UCSD-AML1 (cell line): ENCODE data around the gene CAMTA1.
A peak's percentile ranks its signal among the peaks of the same experiment; 100 is the strongest.

ENCODE experiments used
- DNase-seq: peaks from one replicate; lab custom pipeline; 2025; ENCODE audit not compliant: unreplicated experiment; lab: John Stamatoyannopoulos, UW

The CAMTA1 gene

DNA sequence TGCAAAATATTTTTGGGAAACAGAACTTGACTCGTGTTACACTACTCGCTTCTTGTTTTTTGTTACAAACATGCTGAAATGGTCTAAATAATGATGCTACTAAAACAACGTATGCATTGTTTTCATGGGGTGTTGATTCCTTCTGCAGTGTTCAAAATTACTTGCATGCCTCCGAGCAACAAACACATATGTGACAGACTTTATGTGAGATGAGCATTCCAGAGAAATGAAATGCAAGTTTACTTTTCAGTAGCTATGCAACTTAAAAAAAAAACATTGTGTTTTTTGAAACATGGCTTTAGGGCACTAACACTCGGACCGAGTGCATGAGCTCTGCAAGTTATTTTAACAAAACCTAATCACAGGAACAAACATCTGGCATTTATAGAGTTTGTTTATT lies 84.8 kb downstream of the CAMTA1 start:
- no peak for DNase-seq

DNA sequence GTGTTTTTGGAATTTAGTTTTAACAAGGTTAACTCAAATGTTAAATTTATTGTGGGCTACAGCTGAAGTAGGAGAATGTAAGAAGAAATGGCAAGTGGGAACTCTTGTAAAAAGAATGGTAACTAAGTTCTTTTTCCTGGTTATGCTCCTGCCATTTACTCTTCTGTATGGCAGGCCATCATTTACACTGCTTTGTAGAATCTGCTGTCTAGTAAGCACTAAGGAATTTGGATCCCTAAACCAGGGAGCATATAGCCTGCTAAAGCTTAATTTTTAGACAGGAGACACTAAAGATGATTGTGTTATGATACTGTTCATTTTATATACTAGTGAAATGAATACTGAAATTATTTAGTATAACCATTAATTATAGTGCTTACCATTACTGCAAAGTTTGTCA lies 85.3 kb downstream of the CAMTA1 start:
- DNase-seq = no peak

DNA sequence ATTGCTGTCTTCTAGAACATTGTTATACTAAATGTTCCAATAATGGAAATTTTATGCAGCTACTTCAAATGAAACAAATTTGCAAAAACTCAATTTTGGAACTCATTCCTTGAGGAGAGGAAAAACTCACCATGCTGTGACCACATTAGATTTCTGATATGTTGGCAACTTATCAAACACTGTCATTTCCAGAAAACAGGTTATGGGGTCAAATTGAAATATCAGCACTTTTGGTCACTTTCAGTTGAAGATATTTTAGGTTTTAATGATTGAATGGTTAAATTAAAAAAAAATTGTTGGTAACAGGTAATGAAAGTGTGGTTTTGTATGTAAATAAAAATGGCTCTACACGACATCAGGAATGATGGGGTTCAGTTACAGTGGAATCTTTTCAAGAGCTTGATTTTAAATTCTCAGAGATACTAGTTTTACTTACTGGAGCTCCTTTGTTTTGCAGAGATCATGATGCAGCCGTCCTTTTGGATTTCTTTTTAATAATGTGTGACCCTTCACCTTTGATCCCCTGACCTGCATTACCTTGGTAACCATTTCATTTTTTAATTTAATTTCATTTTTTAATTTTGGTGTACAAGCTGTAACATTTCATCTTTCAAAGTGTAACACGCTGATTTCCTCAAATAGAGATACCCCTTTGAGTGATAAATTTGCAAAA lies 86.2 kb downstream of the CAMTA1 start:
- DNase-seq = no peak

DNA sequence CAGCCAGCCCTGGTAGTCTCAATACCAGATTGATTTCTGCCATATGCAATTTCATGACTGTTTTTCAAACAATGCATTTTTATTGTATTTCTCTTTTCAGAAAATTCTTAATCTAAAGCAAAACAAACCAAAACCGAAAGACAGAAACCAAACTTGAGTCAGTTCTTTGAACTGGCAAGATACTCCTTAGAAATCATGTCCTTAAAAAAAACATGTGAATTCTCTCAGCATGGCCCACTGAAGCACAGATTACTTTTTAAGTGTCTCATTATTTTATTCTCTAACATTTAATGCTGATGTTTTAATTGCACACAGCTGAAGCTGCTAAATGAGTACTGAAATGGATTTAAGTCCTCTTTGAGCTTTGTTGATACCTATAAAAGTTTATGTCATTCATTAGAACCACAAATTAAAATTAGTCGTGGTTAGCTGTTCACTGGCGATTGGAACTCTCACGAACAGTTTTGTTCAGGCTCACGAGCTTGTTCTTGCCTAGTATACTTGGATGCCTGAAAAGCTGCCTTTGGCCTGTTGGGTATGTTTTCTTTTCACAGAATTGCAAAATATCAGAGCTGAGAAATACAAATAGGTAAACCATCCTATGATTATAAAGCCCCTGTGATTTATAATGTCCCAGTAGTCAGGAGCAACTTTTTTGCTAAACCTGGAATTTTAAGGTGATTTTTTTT lies 87.5 kb downstream of the CAMTA1 start:
- no peak for DNase-seq

DNA sequence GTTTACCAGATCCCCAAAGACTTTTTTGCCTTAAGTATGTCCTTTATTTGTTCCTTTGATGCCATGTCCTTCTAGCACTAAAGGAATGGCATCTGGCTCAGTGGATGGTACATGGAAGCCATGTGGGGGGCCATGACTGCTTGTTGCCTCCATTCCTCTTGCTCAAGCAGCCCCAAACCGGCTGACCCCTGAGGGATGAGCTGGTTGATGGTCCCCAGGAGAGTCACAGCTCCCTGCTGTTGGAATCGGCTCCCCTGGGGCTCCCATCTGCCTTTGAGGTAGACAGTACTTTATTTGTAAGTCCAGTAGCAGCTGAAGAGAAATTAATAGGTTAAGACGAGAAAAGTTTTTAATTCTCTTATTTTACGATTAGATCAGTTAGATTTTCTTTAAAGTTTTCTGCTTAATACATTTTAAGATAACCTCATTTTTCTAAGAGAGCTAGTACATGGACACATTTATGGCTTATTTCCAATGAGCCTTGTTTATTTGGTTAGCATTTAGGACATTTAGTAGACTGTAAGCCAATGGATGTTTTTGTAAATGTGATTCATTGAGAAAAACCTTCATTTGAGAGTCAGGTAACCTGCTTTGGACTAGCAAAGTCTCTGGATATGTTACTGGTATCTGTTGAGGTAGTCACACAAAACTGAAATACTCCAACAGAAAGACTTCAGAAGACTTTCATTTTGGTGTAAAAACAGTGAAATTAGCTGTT lies 88.2 kb downstream of the CAMTA1 start:
- no peak for DNase-seq

DNA sequence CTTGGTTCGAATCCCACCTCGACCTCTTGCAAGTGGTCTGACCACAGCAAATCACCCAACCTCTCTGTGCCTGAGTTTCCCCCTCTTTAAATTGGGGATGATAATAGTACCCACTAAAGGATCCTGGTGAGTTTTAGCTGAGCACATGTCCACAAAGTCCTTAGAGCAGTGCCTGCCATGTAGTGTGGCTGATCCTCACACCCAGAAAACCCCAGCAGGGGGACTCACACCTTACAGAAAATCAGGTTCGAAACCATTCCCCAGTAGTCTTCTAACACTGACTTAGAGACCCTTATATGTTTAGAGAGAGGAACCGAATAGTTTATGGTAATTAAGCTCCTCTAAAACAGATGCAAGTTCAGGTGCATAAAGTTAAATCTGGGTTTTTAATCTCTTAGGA lies 89.0 kb downstream of the CAMTA1 start:
- DNase-seq = no peak

DNA sequence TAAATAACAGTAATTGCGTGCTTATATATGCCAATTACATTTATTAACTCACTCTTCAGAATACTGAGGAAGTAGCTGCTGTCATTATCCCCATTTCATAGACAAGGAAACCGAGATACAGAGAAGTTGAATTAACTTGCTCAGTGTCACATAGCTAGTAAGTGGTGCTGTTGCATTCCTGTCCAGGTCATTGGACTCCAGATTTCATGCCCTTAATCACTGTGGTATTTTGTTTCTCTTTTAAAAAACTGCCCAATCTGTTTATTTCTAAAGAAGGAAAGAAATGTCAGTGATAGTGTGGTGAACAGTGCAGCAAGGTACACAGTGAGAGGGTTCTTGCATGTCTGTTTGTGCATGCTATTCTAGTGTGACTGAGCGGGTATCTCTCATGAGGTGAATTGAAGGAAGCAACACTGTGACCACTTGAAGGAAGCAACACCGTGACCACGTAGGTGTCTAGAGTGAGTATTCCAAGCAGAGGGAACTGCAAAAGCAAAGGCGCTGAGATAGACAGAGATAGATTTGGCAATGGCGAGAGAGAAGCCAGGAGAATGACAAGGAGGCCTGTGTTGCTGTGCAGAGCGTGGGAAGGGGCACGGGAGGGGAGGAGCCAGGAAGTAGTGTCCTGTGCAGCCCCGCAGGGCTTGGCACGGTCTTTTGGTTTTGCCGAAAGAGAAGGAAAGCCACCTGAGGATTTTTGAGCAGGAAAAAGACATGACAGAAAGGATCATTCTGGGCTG lies 95.9 kb downstream of the CAMTA1 start:
- DNase-seq = no peak

DNA sequence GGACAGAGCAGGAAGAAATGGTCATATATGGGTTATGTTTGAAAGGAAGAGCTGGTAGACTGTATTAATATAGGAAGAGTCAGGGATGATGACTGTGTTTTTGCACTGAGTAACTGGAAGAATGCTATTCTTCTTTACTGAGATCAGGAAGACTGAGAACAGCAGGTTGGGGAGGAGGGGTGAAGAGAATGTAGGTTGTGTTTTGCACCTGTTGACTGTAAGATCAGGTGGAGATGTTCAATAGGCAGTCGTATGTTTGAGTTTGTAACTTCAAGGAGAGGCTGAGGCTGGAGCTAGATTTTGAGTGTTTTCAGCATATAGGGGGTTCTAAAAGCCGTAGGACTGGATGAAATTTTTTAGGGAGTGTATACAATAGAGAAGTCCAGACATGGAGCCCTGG lies 97.2 kb downstream of the CAMTA1 start:
- no peak for DNase-seq

DNA sequence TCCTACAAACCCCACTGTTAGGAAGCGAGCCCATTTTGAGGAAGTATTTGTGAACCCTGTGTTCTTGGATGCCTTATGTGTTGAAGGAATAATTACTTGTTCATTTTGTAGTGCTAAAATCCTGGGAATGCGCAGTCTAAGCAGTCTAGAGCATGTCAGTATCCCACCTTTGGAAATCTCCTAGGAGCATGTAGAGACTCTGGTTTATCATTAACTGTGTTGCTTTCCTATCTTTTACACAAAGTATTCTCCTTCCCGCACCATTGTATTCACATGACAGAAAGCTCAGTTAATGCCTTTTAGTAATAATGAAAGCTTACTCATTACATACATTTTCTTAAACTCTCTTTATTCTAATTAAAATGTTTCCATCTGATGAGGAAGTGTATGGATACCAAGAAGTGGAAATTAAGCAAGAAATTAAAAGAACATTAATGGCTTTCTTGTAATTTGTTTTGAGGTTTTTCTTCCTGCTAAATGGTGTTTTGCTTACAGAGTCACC lies 99.4 kb downstream of the CAMTA1 start:
- no peak for DNase-seq

DNA sequence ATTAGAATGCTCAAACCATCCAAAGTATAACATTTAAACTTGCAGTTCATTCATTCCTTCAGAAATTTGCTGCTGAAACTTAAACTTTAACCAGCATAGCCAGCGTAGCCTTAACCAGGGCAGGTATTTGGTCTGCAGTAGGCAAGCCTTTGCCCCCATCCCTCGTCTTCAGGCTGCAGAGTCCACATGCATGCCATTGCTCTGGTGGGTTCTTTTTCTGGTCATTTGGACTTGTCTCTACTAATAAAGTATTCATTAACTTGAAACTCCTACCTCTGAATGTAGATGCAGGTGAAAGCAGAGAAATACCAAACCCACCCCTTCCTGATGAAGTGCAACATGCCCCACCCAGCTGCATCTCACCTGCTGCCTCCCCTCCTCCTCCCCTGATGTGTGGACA lies 100.2 kb downstream of the CAMTA1 start:
- DNase-seq = no peak

DNA sequence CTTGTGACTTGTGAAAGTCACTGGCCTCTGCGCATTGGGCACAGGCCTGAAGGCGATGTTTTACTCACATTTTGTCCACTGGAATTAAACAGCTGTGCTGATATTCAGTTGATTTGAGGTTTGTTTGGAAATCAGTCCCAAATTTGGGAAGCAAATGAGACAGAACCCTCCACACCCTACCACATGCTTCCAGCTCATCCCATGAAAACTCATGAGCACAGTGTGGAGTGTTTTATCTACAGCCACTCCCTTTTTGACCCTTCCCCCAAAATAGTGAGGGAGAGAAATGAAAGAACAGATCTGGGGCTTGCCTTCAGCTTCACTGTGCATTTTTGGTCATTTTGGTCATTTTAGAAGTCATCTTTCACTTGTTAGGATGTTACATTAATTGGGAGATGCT lies 101.3 kb downstream of the CAMTA1 start:
- no peak for DNase-seq

DNA sequence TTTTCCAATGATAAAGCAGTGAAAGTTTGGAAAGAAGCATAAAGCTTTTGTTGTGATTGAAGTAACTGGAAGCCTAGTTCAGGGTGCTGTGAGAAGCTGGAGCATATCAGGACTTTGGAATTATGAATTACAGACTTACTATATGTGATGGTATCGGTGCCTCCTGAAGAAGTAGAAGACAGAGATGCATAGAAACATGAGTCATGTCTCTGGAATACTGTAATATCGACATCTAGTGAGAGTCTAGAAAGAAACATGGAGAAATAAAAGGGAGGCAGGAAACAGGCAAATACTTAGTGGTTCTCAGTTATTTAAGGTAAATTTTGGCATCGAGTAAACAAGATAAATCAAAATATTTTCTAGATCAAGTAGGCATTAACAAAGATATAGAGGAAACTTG lies 103.0 kb downstream of the CAMTA1 start:
- no peak for DNase-seq

DNA sequence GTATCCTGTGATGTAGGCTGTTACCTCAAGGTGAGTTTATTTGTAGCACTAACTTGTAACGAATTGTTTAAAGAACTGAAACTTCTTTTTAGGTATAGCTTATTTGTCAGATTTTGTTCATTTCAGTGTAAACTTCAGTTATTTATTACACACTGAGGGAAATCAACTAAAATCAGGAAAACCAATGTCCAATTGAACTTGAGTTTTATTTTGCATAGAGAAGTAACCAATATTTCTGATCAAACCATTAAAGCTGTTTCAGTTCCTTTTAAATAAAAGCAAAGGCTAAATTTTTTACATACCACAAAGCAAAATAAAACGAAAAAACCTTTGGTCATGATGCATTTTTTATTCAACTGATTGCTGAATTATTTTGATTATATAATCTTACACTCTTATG lies 103.6 kb downstream of the CAMTA1 start:
- no peak for DNase-seq

DNA sequence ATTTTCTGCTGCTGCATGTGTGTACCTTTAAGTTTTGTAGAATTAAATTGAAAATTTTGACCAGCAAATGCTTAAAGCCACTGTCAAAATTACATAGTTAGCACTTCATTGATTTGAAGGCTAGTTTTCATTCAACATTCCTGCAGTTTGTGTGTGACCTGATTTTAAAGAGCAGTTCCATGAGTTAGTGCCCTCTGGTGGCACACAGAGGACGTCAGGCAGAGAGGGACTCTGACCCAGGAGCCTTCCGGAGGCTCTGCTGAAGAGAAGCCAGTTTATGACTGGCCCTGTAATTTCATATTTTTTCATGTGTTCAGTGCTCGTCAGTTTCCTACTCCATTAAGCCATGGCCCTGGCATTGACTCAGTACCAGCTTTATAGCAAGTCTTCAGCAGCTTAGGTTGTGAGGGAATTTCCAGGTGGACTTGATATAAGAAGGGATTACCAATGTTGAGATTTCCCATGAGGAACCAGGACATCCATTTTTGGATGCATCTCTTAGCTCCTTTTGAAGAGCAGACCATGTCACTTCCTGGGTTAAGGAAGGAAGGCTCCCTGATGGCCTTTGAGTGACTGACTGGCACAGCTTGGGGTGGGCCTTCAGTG lies 104.7 kb downstream of the CAMTA1 start:
- peak; percentile 37 for DNase-seq

DNA sequence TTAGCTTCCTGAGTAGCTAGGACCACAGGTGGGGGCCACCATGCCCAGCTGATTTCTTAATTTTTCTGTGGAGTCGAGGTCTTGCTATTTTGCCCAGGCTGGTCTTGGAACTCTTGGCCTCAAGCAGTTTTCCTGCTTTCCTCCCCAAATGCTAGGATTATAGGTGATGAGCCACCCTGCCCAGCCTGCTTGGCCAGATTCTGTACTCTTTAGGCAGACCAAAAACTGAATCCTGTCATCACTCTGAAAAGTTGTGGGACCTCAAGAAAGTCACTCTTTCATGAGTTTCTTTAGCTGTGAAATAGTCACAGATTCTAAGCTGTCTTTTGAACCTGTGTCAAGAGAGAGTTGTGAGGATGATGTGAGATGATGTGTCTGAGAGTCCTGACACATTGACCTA lies 105.4 kb downstream of the CAMTA1 start:
- no peak for DNase-seq

DNA sequence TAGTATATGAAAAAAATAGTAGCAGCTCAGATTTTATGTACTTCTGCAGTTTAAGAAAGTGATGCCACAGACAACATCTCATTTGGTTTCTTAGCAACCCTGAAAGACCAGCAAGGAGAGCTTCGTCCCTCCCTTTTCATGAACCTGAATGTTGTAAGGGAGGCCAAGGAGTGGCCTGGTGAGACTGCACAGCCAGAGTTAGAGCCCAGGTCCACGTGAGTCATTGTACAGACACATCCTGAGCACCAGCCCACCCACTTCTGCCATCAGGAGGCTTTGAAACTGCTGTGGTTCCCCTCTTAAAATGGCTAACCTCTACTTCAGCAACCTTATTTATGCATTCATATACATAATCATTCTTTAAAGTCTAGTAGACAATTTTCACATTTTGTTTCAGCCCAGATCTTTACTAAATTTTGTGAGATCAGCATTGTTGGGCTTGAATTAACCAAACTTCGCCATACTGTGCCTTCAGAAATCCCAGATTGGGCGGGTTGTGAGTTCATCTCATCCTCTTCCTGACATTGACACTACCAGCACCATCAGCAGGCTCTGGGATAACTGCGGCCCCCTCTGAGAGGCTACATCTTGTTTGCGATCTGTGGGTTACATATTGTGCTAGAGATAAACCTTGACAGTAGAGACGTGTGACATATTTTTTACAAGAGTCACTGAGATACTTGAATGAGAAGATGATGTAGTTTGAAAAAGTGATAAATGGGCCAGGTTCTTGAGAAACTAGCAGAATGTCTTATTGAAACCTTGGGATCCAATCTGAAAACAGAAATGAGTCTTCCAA lies 106.7 kb downstream of the CAMTA1 start:
- no peak for DNase-seq

DNA sequence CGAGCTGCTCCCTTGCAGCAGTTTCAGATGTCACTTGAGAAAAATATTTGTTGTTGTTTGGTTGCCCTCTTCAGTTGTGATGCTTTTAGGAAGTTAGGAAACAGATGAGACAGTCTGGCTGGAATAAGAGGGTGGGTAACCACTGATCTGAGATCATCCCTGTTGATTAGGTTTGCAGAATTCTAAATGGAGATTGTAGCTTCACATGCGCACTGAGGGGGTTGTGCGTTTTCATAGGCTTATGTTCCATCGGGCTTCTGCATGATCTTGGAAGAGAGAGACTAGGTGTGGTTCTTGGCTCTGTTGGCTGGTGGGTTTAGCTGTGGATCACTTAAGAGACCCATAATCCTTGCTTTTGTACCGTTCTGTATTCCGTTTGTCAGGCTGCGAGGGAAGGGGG lies 108.1 kb downstream of the CAMTA1 start:
- no peak for DNase-seq

DNA sequence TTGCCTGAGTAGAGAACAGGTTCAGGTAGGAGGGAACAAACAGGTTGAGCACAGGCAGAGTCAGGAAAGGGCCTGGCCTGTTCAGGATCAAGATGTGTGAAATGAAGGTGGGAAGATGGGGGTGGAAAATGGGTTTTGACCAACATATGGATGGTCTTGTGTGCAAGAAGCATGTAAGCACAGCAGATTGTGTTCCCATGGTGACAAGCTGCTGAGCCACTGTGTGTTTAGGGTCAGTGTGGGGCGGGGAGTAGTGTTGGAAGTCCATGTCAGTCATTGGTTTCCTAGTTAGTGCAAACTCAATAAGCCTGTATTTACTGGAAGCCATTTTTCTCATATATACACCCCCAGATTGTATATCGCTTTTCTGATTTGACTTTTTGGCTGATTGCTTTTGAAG lies 111.9 kb downstream of the CAMTA1 start:
- no peak for DNase-seq

DNA sequence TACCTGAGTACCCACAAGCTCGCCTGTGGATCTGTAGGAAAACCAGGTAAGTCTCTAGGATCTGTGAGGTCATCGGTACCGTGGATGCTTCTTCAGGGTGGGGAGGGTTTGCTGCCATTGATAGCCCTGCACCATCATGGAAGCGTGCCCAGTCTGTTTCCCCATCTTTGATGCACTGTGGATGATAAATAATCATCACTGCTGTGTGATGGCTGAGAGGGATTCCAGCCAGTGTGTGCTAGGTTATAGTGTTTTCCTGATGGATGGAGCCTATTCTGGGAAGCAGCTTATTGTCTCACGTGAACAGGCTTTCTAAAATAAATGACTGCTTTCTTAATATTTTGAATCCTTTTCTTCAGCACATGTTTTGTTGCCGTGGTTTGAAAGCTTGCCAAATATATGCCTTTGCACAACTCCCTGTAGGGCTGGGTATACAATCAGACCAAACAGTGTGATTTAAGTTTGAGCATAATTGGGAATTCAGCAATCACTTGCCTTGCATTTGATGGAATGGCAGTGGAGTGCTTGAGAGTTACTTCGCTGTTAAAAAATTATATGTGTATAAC lies 113.8 kb downstream of the CAMTA1 start:
- no peak for DNase-seq

DNA sequence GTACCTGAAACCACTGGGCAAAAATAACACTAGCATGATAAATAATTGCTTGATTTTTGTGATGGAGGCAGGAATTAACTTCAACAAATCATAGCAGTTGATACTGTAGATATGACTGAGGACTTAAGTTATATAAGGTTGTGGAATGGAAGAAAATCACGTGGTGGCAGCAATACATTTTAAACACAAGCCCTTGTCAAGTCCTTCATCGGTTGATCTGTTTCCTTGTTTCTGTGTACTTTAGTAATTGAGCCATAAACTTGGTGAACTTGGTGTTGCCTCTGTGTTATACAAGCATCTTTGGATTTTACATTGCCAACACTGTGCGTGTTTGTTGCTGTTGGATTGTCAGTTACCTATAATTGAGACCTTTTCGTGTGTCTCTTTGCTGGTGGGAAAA lies 114.4 kb downstream of the CAMTA1 start:
- DNase-seq = no peak
